ENCODE results near the gene OR5AR1.
"Not testable (repeated sequence)": the region's sequence is repeated elsewhere in the genome, so short reads cannot be mapped to it uniquely, and the experiment has no call there.

OR5AR1 gene

GRCh38 chr11:56663386-56663785 lies at the start of gene OR5AR1:
TSS of gene OR5AR1 (plus strand) at chr11:56663686. CDS start at chr11:56663686, 0 bp downstream.
- no peak for DNase-seq

- no peak for DNase-seq
These were observed 38.8 kb upstream of the OR5AR1 start for GRCh38 chr11:56624661-56625110.

DNA sequence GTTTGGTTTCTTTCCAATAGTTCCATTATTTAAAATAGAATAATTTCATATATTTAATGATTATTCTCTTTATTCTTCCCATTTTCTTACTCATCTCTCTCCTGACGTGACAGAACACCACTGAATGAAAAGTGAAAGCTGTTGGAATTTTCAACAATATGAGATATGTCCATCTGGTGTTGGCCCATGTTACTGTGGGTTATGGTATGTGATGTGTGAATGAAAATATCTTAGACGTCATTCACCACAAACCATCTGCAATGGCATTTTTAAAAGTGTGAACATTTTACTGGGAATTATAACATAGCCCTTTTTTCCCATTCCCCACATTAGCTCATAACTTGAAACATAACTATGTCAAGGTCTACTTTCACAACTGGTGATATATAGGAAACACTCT lies 37.5 kb upstream of the OR5AR1 start:
- DNase-seq: no peak

DNA sequence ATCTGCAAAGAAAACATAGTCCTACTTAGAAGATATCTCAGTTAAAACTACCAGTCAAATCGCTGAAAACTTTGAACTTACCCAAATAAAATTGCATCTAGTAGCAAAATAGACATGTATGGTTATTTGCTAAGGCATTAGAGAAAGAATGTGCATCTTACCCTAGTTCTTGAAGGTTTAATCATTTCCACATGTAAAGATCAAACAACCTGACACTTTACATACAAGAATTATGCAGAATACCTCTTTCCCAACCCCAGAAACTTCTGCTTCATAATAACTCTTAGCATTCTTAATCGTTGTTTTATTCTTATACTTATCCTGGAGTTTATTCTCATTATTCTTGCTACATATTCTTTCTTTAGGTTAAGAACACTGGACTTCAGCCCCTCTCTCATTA lies 31.2 kb upstream of the OR5AR1 start:
- no peak for DNase-seq

- no peak for DNase-seq
These were observed 26.6 kb upstream of the OR5AR1 start for GRCh38 chr11:56636861-56637260.

GRCh38 chr11:56637500-56637899 lies 26.0 kb upstream of the OR5AR1 start:
- DNase-seq: no peak

DNA sequence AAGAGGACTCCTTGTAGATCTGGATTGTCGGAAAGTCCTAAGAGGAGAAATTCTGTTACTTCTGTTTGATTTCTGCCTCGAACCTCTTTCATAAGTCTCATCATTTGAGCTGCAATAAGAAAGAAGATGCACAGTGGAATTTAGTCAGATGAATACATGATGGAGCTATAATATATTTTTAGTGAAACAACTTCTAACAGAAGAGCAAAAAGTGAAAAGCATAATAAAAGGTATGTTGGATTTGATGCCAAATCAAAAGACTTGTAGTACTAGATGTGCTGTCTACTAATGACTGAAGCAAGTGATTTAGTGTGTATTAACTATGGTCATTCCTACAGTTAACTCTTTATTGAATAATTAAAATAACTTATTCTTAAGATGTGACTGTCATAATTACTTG lies 21.1 kb upstream of the OR5AR1 start, which contains the start of gene OR5AP2:
Gene OR5AP2 (minus strand): TSS at position 101 of the 400 bp plus-strand sequence. CDS start 0 bp downstream, at position 101.
- DNase-seq: no peak

- no peak for DNase-seq
These were observed 3.7 kb upstream of the OR5AR1 start for GRCh38 chr11:56659755-56660154.

DNA sequence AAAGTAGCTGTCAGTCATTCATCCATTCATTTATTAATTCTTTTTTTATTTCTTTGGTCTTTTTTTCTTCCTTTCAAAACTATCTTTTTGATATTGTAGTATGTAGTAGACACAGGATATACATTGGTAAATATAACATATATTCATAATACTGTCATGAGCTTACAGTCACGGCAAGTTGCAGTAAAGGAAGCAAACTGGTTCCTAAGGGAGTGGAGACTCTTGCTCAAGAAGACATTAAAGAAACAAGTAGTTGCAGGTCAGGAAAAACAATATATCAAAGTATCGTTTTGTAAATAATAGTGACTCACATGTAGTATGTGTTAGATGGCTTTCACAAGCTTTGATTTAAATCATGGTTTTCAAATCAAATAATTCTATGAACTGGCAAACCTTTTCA lies 7.5 kb downstream of the OR5AR1 start:
- DNase-seq: no peak

GRCh38 chr11:56688554-56689100 lies 25.1 kb downstream of the OR5AR1 start:
- no peak for DNase-seq

- DNase-seq: not testable (repeated sequence)
These were observed 27.7 kb downstream of the OR5AR1 start for GRCh38 chr11:56691179-56691578.

GRCh38 chr11:56693428-56693827 lies 29.9 kb downstream of the OR5AR1 start:
- DNase-seq: no peak

- DNase-seq: no peak
These were observed 35.3 kb downstream of the OR5AR1 start, which contains the start of gene OR9G1 for GRCh38 chr11:56698795-56699194. TSS of gene OR9G1 (plus strand) at chr11:56699095. CDS start at chr11:56700388, 1,293 bp downstream.

DNA sequence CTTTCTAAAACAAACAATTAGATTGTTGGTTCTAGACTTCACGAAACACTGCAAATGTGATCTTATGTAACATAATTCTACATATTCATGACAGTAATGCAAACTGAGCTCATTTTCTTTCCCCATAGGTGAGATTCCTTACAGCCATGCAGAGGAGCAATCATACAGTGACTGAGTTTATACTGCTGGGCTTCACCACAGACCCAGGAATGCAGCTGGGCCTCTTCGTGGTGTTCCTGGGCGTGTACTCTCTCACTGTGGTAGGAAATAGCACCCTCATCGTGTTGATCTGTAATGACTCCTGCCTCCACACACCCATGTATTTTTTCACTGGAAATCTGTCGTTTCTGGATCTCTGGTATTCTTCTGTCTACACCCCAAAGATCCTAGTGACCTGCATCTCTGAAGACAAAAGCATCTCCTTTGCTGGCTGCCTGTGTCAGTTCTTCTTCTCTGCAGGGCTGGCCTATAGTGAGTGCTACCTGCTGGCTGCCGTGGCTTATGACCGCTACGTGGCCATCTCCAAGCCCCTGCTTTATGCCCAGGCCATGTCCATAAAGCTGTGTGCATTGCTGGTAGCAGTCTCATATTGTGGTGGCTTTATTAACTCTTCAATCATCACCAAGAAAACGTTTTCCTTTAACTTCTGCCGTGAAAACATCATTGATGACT lies 36.9 kb downstream of the OR5AR1 start:
- no peak for DNase-seq

GRCh38 chr11:56700914-56701485 lies 37.5 kb downstream of the OR5AR1 start:
- DNase-seq: no peak

DNA sequence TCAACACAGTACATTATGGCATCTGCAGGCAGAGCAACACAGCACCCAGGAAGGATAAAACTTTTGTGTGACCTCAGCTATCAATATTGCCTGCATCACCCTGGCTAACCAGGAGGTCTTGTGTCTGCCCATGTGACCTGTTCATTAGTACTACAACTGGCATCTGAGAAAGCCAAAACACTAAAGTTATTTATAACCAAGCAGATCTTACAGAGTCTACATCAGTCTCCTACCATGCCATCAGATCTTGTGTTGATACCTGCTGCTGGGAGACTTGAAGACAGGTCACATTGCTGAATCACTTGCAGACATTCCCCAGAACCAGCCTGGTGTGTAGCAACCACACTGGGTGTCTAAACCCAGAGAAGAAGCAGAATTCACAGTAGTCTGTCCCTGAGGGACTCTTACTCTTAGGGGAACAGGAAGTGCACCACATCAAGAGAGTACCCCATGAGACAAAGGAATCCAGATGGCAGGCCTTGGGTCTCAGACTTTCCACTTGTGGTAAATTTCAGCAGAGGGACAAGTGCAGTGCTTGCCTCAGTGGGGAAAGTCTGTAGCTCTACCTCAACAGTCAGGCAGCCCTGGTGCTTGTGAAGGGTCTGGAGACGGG lies 42.4 kb downstream of the OR5AR1 start:
- DNase-seq: no peak

- no peak for DNase-seq
These were observed 43.0 kb downstream of the OR5AR1 start for GRCh38 chr11:56706486-56706885.

GRCh38 chr11:56714206-56714605 lies 50.7 kb downstream of the OR5AR1 start:
- DNase-seq: no peak

Data from CD4-positive, alpha-beta T cell treated with Interleukin-6 for 4 hours (primary cell).